ENCODE results near the gene CFP.

DNA sequence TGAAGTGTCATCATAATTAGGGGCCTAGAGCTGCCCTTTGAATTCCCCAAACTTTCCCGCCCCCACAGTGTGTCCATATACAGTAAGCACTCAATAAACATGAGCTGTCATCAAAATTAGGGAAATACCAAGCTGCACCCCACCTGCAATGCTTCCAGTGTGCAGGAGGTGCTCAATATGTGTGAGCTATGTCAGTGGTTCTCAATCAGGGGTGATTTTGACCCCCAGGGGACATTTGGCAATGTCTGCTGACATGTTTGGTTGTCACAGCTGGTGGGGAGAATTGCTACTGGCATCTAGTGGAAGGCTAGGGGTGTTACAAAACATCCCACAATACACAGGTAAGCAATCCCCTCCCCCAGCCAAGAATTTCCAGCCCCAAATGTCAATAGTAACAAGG lies 748 bp downstream of the CFP start:
- TF ChIP-seq POLR2A (IDR thresholded peaks at IDR 0.05; ENCODE audit: low read depth) (no peak), POLR2AphosphoS5 (IDR thresholded peaks at IDR 0.05) (no peak)
- TF ChIP-seq, protein P1, sequence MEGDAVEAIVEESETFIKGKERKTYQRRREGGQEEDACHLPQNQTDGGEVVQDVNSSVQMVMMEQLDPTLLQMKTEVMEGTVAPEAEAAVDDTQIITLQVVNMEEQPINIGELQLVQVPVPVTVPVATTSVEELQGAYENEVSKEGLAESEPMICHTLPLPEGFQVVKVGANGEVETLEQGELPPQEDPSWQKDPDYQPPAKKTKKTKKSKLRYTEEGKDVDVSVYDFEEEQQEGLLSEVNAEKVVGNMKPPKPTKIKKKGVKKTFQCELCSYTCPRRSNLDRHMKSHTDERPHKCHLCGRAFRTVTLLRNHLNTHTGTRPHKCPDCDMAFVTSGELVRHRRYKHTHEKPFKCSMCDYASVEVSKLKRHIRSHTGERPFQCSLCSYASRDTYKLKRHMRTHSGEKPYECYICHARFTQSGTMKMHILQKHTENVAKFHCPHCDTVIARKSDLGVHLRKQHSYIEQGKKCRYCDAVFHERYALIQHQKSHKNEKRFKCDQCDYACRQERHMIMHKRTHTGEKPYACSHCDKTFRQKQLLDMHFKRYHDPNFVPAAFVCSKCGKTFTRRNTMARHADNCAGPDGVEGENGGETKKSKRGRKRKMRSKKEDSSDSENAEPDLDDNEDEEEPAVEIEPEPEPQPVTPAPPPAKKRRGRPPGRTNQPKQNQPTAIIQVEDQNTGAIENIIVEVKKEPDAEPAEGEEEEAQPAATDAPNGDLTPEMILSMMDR (IDR thresholded peaks at IDR 0.05), result no peak

Measured in esophagus muscularis mucosa (tissue), 3 donors.